GM12873 (cell line): Measurements from ENCODE around the gene C13orf46.

Source experiments
- CTCF ChIP-seq: IDR thresholded peaks from 2 replicates; pipeline ENCODE4 v1.5.1; 2012; ENCODE audit warnings: low read depth, mild to moderate bottlenecking, moderate library complexity, low read length, control low read depth; ENCODE audit not compliant: insufficient read depth; ENCODE audit errors: missing control alignments

Gene C13orf46

DNA sequence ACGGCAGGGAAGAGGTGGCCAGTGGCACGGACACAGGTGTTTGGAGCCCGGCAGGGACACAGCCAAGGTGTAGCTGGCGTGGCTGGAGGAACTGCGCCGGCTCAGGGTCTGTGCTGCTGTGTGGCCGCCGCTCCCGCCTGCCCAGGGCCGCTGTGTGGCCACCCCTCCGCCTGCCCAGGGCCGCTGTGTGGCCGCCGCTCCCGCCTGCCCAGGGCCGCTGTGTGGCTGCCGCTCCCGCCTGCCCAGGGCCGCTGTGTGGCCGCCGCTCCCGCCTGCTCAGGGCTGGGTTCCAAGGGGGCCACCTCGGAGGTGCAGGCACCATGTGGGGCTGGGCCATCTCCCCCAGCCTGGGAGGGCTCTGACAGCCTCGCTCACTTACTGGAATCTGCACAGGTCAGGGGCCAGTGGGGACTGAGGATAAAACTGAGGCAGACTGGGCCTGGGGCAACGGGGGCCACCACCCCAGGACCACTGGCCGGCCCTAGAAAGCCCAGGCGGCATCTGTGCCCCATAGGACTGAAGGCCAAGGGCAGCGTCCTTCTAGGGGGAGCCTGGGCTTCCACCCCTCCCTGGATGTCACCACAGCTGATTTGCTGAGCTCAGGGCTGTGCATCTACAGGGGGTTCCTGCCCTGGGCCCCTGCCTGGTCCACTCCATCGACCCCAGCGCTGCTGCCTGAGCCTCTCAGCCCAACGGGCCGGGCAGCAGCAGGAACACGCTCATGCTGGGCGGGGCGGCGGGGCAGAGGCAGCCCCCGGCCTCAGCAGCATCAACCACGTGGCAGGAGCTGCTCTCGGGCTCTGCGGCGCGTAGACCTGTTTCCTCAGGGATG lies 21.5 kb downstream of the C13orf46 start:
- no peak for TF ChIP-seq CTCF

GRCh38 chr13:113951246-113951999 lies 22.5 kb downstream of the C13orf46 start:
- peak; percentile 85 for TF ChIP-seq CTCF

GRCh38 chr13:113950451-113951245 lies 23.2 kb downstream of the C13orf46 start:
- no peak for TF ChIP-seq CTCF

DNA sequence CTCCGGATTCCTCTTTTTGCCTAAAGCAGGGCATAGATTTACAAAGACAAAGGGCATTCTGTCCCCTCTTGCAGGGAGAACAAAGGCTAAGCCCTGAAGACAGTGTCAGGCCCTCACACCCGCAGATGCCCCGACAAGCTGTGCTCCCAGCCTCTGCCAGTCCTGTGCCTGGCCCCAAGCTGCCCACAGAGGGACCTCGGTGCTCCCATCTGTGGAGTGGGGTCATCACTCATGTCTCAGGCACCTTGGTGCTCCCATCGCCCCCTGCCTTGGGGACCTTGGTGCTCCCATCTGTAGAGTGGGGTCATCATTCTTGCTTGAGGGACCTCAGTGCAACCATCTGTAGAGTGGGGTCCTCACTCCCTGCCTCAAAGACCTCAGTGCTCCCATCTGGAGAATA lies 24.3 kb downstream of the C13orf46 start:
- TF ChIP-seq CTCF, result no peak

GRCh38 chr13:113948034-113948742 lies 25.7 kb downstream of the C13orf46 start:
- no peak for TF ChIP-seq CTCF

DNA sequence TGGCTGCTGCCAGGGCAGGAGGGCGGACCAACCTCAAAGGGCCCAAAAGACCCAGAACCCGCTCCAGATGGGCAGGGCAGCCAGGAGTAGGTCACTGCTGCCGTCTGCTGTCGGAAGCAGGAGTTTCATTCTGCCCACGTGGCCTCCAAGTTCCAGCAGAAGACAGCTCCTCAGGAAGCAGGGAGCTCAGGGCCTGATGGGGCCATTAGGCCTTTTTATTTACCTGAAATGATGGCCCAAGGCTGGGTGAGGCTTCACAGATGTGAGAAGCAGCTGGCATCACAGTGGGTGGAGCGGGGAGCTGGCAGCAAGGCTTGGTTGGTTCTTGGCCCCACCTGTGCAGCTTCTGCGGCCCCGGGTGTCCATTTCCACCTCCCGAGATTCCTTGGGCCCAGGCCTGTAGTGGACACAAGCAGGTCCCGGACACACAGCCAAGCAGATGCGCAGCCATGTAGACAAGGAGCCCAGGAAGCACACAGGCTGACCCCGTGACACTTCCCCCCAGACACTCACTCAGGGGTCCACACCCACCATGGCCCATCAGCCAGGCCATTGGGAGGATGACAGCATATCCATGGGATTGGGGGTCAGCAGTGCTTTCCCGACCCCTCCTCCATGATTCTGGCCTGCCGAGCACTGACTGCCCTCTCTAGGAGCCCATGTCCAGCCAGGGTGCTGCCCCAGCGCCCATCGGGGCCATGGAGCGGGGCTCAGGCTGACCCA lies 26.4 kb downstream of the C13orf46 start:
- peak; percentile 48 for TF ChIP-seq CTCF
